GM21360 (cell line): ENCODE data around the gene SND1.

Source experiments
- ATAC-seq: cut with Tn5 transposase; IDR thresholded peaks from one replicate; pipeline ENCODE4 v1.9.1; 2021; ENCODE audit warnings: mild to moderate bottlenecking, moderate library complexity; ENCODE audit not compliant: unreplicated experiment

SND1 gene

GRCh38 chr7:128122576-128123290, 470.7 kb downstream of the SND1 start:
- no peak for ATAC-seq

GRCh38 chr7:128123291-128124037, 471.5 kb downstream of the SND1 start:
- no peak for ATAC-seq

- no peak for ATAC-seq
Measured at GRCh38 chr7:128124786-128125185, 472.8 kb downstream of the SND1 start.

- ATAC-seq, result no peak
Measured at GRCh38 chr7:128125816-128126215, 473.8 kb downstream of the SND1 start.

- no peak for ATAC-seq
Measured at GRCh38 chr7:128128401-128128800, 476.4 kb downstream of the SND1 start.

GRCh38 chr7:128129224-128129864, 477.4 kb downstream of the SND1 start:
- ATAC-seq, result no peak

- ATAC-seq, result no peak
Measured at GRCh38 chr7:128131115-128131514, 479.1 kb downstream of the SND1 start.

GRCh38 chr7:128131731-128132130, 479.7 kb downstream of the SND1 start:
- ATAC-seq, result no peak

GRCh38 chr7:128132426-128133069, 480.6 kb downstream of the SND1 start:
- no peak for ATAC-seq

GRCh38 chr7:128135159-128135514, 483.1 kb downstream of the SND1 start:
- no peak for ATAC-seq

- peak; percentile 92 for ATAC-seq
Measured at GRCh38 chr7:128135515-128136214, 483.7 kb downstream of the SND1 start.

- no peak for ATAC-seq
Measured at GRCh38 chr7:128136215-128136597, 484.2 kb downstream of the SND1 start.

GRCh38 chr7:128137181-128137580, 485.2 kb downstream of the SND1 start:
- ATAC-seq, result no peak

- ATAC-seq, result no peak
Measured at GRCh38 chr7:128139406-128139805, 487.4 kb downstream of the SND1 start.

GRCh38 chr7:128141683-128142195, 489.7 kb downstream of the SND1 start:
- no peak for ATAC-seq
